Endodermal cell (in vitro differentiated cells): ENCODE results near the gene ST3GAL3. TPM values are rescaled to one million over a fixed set of nuclear protein-coding genes. Genes with fewer than 3 reads are reported as not detected.

Experiments used
- DNase-seq: peaks from one replicate; pipeline ENCODE4 v3.0.0-alpha.2; 2017
- H3K27ac ChIP-seq: 2 replicates; pipeline ENCODE4 v1.5.1; 2013; ENCODE audit warnings: mild to moderate bottlenecking, low read depth, low read length, moderate library complexity
- H3K27me3 ChIP-seq: 2 replicates; pipeline ENCODE4 v1.6.1; 2013; ENCODE audit warnings: mild to moderate bottlenecking, low read length, moderate library complexity; ENCODE audit not compliant: insufficient read depth, control insufficient read depth, poor library complexity, severe bottlenecking
- H3K36me3 ChIP-seq: 2 replicates; pipeline ENCODE4 v1.7.0; 2013; ENCODE audit warnings: mild to moderate bottlenecking, low read length, moderate library complexity; ENCODE audit not compliant: control insufficient read depth, insufficient read depth
- H3K4me1 ChIP-seq: one replicate; pipeline ENCODE4 v1.7.0; 2013; ENCODE audit warnings: low read length; ENCODE audit not compliant: control insufficient read depth, insufficient read depth
- H3K4me3 ChIP-seq: 2 replicates; pipeline ENCODE4 v1.5.1; 2013; ENCODE audit warnings: mild to moderate bottlenecking, low read length, moderate library complexity
- H3K9ac ChIP-seq: 2 replicates; pipeline ENCODE4 v1.6.1; 2013; ENCODE audit warnings: mild to moderate bottlenecking, low read length, moderate library complexity; ENCODE audit not compliant: poor library complexity, severe bottlenecking; ENCODE audit errors: extremely low read depth
- H3K9me3 ChIP-seq: 2 replicates; pipeline ENCODE4 v1.6.1; 2013; ENCODE audit warnings: mild to moderate bottlenecking, low read length, moderate library complexity; ENCODE audit not compliant: control insufficient read depth
- H3K27ac Mint-ChIP-seq: 2 replicates; pipeline ENCODE4 v1.8.0; 2020; ENCODE audit warnings: mixed read lengths
- H3K27me3 Mint-ChIP-seq: 2 replicates; pipeline ENCODE4 v1.8.0; 2021; ENCODE audit warnings: mild to moderate bottlenecking, mixed read lengths; ENCODE audit not compliant: insufficient read depth
- H3K36me3 Mint-ChIP-seq: 2 replicates; pipeline ENCODE4 v1.8.0; 2020; ENCODE audit warnings: low read depth, mixed read lengths
- H3K4me1 Mint-ChIP-seq: 2 replicates; pipeline ENCODE4 v1.8.0; 2020; ENCODE audit warnings: mixed read lengths
- H3K4me3 Mint-ChIP-seq: 2 replicates; pipeline ENCODE4 v1.8.0; 2020; ENCODE audit warnings: mild to moderate bottlenecking, moderate library complexity, mixed read lengths
- H3K9me3 Mint-ChIP-seq: 2 replicates; pipeline ENCODE4 v1.8.0; 2020; ENCODE audit warnings: mild to moderate bottlenecking, mixed read lengths
- WGBS, 2 experiments: methylation state at CpG; one replicate each; pipeline versions ENCODE4 v1.1.5 to v1.1.7; 2013; ENCODE audit warnings: missing lambda C conversion rate in 2 of 2, mixed read lengths in 1 of 2; ENCODE audit not compliant: insufficient coverage in 1 of 2, insufficient read length in 1 of 2; 5-methylcytosine and 5-hydroxymethylcytosine counted together
- total RNA-seq, 2 donors: library from RNA; stranded (reverse); fragmentation: NEBNext Ultra II Directional in 1 of 2; extraction: Animal tissue kit (Norgen Biotek cat#: 25700) in 1 of 2; gene quantifications; 2 replicates in 1 of 2; 3 replicates in 1 of 2; pipeline ENCODE4 v1.2.1, GENCODE V29; 2021
- TF ChIP-seq, protein P1 (sequence below): fragments of 200-600 bp; sonication (generic); conservative IDR thresholded peaks from 2 replicates; pipeline ENCODE4 v1.5.0; 2021; ENCODE audit warnings: antibody characterized with exemption, mild to moderate bottlenecking

Gene ST3GAL3
- total RNA-seq, 2 donors from 2014 or later: 15.5 to 15.9 TPM

- TF ChIP-seq, protein P1, sequence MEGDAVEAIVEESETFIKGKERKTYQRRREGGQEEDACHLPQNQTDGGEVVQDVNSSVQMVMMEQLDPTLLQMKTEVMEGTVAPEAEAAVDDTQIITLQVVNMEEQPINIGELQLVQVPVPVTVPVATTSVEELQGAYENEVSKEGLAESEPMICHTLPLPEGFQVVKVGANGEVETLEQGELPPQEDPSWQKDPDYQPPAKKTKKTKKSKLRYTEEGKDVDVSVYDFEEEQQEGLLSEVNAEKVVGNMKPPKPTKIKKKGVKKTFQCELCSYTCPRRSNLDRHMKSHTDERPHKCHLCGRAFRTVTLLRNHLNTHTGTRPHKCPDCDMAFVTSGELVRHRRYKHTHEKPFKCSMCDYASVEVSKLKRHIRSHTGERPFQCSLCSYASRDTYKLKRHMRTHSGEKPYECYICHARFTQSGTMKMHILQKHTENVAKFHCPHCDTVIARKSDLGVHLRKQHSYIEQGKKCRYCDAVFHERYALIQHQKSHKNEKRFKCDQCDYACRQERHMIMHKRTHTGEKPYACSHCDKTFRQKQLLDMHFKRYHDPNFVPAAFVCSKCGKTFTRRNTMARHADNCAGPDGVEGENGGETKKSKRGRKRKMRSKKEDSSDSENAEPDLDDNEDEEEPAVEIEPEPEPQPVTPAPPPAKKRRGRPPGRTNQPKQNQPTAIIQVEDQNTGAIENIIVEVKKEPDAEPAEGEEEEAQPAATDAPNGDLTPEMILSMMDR: no peak
- Mint-ChIP-seq H3K27ac (peak overlapping the region; percentile 96), H3K27me3 (peaks cover 5% of the 10 kb centered on the region), H3K4me3 (peak overlapping the region; percentile 83), H3K36me3 (peaks cover 3% of the 10 kb centered on the region), H3K4me1 (peaks cover 10% of the 10 kb centered on the region), H3K9me3 (no peaks in the 10 kb centered on the region)
- WGBS, 2 experiments: 18 to 52% methylated on average over 2 to 27 of the region's 27 CpGs
- no peaks in the 10 kb centered on the region for H3K9me3 ChIP-seq
- DNase-seq: no peak
- H3K27ac ChIP-seq: peak overlapping the region; percentile 99
- H3K36me3 ChIP-seq: peaks cover 12% of the 10 kb centered on the region
- peak overlapping the region; percentile 98 for H3K9ac ChIP-seq
- no peaks in the 10 kb centered on the region for H3K27me3 ChIP-seq
- H3K4me1 ChIP-seq: peaks cover 10% of the 10 kb centered on the region
- H3K4me3 ChIP-seq: peak overlapping the region; percentile 95
Measured at GRCh38 chr1:43947061-43947873, 239.9 kb downstream of the ST3GAL3 start.

GRCh38 chr1:43947874-43948437 is 240.6 kb downstream of the ST3GAL3 start:
- Histone ChIP-seq H3K4me3 (peak overlapping the region; percentile 95), H3K9ac (no peak overlapping the region), H3K4me1 (peaks cover 10% of the 10 kb centered on the region), H3K36me3 (peaks cover 12% of the 10 kb centered on the region), H3K27ac (no peak overlapping the region), H3K9me3 (no peaks in the 10 kb centered on the region), H3K27me3 (no peaks in the 10 kb centered on the region)
- DNase-seq: no peak
- 70 to 89% methylated on average over 3 of the region's 3 CpGs for WGBS, 2 experiments
- H3K4me3 Mint-ChIP-seq: peak overlapping the region; percentile 83
- peaks cover 2% of the 10 kb centered on the region for H3K27me3 Mint-ChIP-seq
- peaks cover 10% of the 10 kb centered on the region for H3K4me1 Mint-ChIP-seq
- peaks cover 3% of the 10 kb centered on the region for H3K36me3 Mint-ChIP-seq
- no peaks in the 10 kb centered on the region for H3K9me3 Mint-ChIP-seq
- TF ChIP-seq, protein P1: no peak
- no peak overlapping the region for H3K27ac Mint-ChIP-seq

- DNase-seq: no peak
- Histone ChIP-seq H3K9me3 (no peaks in the 10 kb centered on the region), H3K4me1 (peaks cover 10% of the 10 kb centered on the region), H3K27me3 (no peaks in the 10 kb centered on the region), H3K9ac (no peak overlapping the region), H3K4me3 (no peak overlapping the region), H3K36me3 (peaks cover 12% of the 10 kb centered on the region), H3K27ac (no peak overlapping the region)
- WGBS, 2 experiments: 83 to 86% methylated on average over 7 to 13 of the region's 13 CpGs
- H3K27ac Mint-ChIP-seq: no peak overlapping the region
- peaks cover 3% of the 10 kb centered on the region for H3K36me3 Mint-ChIP-seq
- TF ChIP-seq, protein P1: no peak
- no peaks in the 10 kb centered on the region for H3K27me3 Mint-ChIP-seq
- peaks cover 13% of the 10 kb centered on the region for H3K4me1 Mint-ChIP-seq
- H3K9me3 Mint-ChIP-seq: no peaks in the 10 kb centered on the region
- H3K4me3 Mint-ChIP-seq: no peak overlapping the region
Measured at GRCh38 chr1:43949678-43950077, 242.3 kb downstream of the ST3GAL3 start.
